Suppressor macrophage treated with lipopolysaccharide for 1 hour (primary cell): Measurements from ENCODE around the gene SCN2A.
"Not testable (repeated sequence)": the region's sequence is repeated elsewhere in the genome, so short reads cannot be mapped to it uniquely, and the experiment has no call there.

Source experiments
- DNase-seq, 3 donors: peaks; one replicate each; pipeline ENCODE4 v3.0.0-alpha.2; 2020 to 2022

SCN2A gene

GRCh38 chr2:165348441-165348840 is 109.2 kb downstream of the SCN2A start:
- no peak for DNase-seq

- DNase-seq, result no peak
Observed at GRCh38 chr2:165349181-165349580, 110.0 kb downstream of the SCN2A start.

- DNase-seq, result no peak
Observed at GRCh38 chr2:165357758-165358157, 118.5 kb downstream of the SCN2A start.

GRCh38 chr2:165361514-165361913 is 122.3 kb downstream of the SCN2A start:
- DNase-seq, result no peak

GRCh38 chr2:165369131-165369897 is 130.1 kb downstream of the SCN2A start:
- peak in 2 of 3 donors; percentile 1 to 4 for DNase-seq

- no peak for DNase-seq
Observed at GRCh38 chr2:165369898-165370296, 130.7 kb downstream of the SCN2A start.

- no peak for DNase-seq
Observed at GRCh38 chr2:165371356-165371755, 132.1 kb downstream of the SCN2A start.

GRCh38 chr2:165373278-165374010 is 134.2 kb downstream of the SCN2A start:
- DNase-seq, result no peak

GRCh38 chr2:165376571-165376975 is 137.4 kb downstream of the SCN2A start:
- no peak for DNase-seq

- no peak for DNase-seq
Observed at GRCh38 chr2:165382362-165382761, 143.1 kb downstream of the SCN2A start.

- DNase-seq, result no peak
Observed at GRCh38 chr2:165390875-165391274, 151.7 kb downstream of the SCN2A start.

GRCh38 chr2:165391791-165392190 is 152.6 kb downstream of the SCN2A start:
- DNase-seq, result no peak

GRCh38 chr2:165398603-165399002 is 159.4 kb downstream of the SCN2A start:
- DNase-seq, result not testable (repeated sequence)

- peak; percentile 74 to 82 (median 74) for DNase-seq
Observed at GRCh38 chr2:165401285-165401852, 162.2 kb downstream of the SCN2A start.

- no peak for DNase-seq
Observed at GRCh38 chr2:165402162-165402561, 162.9 kb downstream of the SCN2A start.

- DNase-seq, result no peak
Observed at GRCh38 chr2:165406173-165406572, 167.0 kb downstream of the SCN2A start.

GRCh38 chr2:165407466-165407865 is 168.3 kb downstream of the SCN2A start:
- DNase-seq, result no peak

GRCh38 chr2:165408186-165408585 is 169.0 kb downstream of the SCN2A start:
- no peak for DNase-seq

- DNase-seq, result no peak
Observed at GRCh38 chr2:165410276-165410675, 171.1 kb downstream of the SCN2A start.

GRCh38 chr2:165414187-165414586 is 175.0 kb downstream of the SCN2A start:
- DNase-seq, result no peak

- no peak for DNase-seq
Observed at GRCh38 chr2:165417009-165417408, 177.8 kb downstream of the SCN2A start.

- no peak for DNase-seq
Observed at GRCh38 chr2:165420231-165420630, 181.0 kb downstream of the SCN2A start.

- DNase-seq, result no peak
Observed at GRCh38 chr2:165423081-165423480, 183.9 kb downstream of the SCN2A start.

GRCh38 chr2:165425556-165425955 is 186.3 kb downstream of the SCN2A start:
- no peak for DNase-seq
